GM23338 (cell line): ENCODE measurements around the gene EXOC4.

Experiments
- CREB1 ChIP-seq: fragments of 250-450 bp; sonication (Bioruptor Pico); IDR thresholded peaks from 2 replicates; pipeline ENCODE4 v1.5.0; 2020; ENCODE audit warnings: low read depth, mild to moderate bottlenecking, moderate library complexity
- EZH2 ChIP-seq: fragments of 200-600 bp; sonication (generic); IDR thresholded peaks from one replicate; pipeline ENCODE4 v1.8.0; 2017; ENCODE audit warnings: antibody characterized with exemption, mild to moderate bottlenecking, low read depth; ENCODE audit not compliant: unreplicated experiment
- EZH2phosphoT487 ChIP-seq: fragments of 200-600 bp; sonication (generic); IDR thresholded peaks from one replicate; pipeline ENCODE4 v1.8.1; 2018; ENCODE audit warnings: antibody characterized with exemption; ENCODE audit not compliant: unreplicated experiment
- JUNB ChIP-seq: IDR thresholded peaks from one replicate; pipeline ENCODE4 v1.6.1; 2016; ENCODE audit warnings: antibody characterized with exemption; ENCODE audit not compliant: unreplicated experiment
- POLR2AphosphoS5 ChIP-seq: IDR thresholded peaks from 2 replicates; pipeline ENCODE4 v1.6.1; 2016; ENCODE audit warnings: antibody characterized with exemption, low read depth
- TF ChIP-seq, protein P1 (sequence below), 2 experiments: fragments of 200-600 bp in 1 of 2; sonication (generic) in 1 of 2; conservative IDR thresholded peaks; 2 replicates each; pipeline versions ENCODE4 v1.5.1 to v1.6.1; 2016 to 2017; ENCODE audit warnings: antibody characterized with exemption in 2 of 2, low read depth in 2 of 2, mild to moderate bottlenecking in 2 of 2, moderate library complexity in 1 of 2
- TF ChIP-seq, protein P2 (sequence below): IDR thresholded peaks from one replicate; pipeline ENCODE4 v1.6.1; 2018; ENCODE audit warnings: antibody characterized with exemption; ENCODE audit not compliant: unreplicated experiment

DNA sequence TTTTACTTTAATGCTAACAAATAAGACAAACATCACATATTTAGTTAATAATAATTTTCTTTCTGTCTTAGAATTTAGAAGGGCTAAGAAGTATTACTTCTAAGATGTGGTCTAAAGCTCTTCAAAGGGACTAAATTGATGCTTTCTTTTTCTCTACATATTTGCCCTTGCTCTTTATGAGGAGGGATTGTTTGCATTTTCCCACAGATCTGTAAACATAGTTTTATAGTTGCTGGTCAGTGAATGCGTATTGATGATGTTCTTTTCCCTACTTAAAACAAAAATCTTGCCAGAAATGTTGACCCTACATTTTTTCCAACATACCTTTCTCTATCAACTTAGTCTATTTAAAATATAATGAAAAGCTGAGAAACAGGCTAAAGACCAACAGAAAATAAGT, 501.8 kb downstream of the EXOC4 start:
- TF ChIP-seq, protein P1, sequence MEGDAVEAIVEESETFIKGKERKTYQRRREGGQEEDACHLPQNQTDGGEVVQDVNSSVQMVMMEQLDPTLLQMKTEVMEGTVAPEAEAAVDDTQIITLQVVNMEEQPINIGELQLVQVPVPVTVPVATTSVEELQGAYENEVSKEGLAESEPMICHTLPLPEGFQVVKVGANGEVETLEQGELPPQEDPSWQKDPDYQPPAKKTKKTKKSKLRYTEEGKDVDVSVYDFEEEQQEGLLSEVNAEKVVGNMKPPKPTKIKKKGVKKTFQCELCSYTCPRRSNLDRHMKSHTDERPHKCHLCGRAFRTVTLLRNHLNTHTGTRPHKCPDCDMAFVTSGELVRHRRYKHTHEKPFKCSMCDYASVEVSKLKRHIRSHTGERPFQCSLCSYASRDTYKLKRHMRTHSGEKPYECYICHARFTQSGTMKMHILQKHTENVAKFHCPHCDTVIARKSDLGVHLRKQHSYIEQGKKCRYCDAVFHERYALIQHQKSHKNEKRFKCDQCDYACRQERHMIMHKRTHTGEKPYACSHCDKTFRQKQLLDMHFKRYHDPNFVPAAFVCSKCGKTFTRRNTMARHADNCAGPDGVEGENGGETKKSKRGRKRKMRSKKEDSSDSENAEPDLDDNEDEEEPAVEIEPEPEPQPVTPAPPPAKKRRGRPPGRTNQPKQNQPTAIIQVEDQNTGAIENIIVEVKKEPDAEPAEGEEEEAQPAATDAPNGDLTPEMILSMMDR (conservative IDR thresholded peaks at IDR 0.05; ENCODE audit: low read depth in 2 of 2): no peak
- TF ChIP-seq EZH2: no peak
- no peak for TF ChIP-seq JUNB
- TF ChIP-seq POLR2AphosphoS5: no peak
- TF ChIP-seq EZH2phosphoT487: no peak
- TF ChIP-seq CREB1: no peak
- TF ChIP-seq, protein P2, sequence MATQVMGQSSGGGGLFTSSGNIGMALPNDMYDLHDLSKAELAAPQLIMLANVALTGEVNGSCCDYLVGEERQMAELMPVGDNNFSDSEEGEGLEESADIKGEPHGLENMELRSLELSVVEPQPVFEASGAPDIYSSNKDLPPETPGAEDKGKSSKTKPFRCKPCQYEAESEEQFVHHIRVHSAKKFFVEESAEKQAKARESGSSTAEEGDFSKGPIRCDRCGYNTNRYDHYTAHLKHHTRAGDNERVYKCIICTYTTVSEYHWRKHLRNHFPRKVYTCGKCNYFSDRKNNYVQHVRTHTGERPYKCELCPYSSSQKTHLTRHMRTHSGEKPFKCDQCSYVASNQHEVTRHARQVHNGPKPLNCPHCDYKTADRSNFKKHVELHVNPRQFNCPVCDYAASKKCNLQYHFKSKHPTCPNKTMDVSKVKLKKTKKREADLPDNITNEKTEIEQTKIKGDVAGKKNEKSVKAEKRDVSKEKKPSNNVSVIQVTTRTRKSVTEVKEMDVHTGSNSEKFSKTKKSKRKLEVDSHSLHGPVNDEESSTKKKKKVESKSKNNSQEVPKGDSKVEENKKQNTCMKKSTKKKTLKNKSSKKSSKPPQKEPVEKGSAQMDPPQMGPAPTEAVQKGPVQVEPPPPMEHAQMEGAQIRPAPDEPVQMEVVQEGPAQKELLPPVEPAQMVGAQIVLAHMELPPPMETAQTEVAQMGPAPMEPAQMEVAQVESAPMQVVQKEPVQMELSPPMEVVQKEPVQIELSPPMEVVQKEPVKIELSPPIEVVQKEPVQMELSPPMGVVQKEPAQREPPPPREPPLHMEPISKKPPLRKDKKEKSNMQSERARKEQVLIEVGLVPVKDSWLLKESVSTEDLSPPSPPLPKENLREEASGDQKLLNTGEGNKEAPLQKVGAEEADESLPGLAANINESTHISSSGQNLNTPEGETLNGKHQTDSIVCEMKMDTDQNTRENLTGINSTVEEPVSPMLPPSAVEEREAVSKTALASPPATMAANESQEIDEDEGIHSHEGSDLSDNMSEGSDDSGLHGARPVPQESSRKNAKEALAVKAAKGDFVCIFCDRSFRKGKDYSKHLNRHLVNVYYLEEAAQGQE: no peak
